VCaP (cell line): ENCODE data around the gene TMIGD1.

Experiments used
- H3K27ac ChIP-seq: fragments of 450-650 bp; 2 replicates; pipeline ENCODE4 v1.5.1; 2017
- TF ChIP-seq, protein P1 (sequence below): fragments of 450-650 bp; conservative IDR thresholded peaks from 2 replicates; pipeline ENCODE4 v1.5.1; 2017; ENCODE audit warnings: mild to moderate bottlenecking, moderate library complexity

TMIGD1 gene

DNA sequence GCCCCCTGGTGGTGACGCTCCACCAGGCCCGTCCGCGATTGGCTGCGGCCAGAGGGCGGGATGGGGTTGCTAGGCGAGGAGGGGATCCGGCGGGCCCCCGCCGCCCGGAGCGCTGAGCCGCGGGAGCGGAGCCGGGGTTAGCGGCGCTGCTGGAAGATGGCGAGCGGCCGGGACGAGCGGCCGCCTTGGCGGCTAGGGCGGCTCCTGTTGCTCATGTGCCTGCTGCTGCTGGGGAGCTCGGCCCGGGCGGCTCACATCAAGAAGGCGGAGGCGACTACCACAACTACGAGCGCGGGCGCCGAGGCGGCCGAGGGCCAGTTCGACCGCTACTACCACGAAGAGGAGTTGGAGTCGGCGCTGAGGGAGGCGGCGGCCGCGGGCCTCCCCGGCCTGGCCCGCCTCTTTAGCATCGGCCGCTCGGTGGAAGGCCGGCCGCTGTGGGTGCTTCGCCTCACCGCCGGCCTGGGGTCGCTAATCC lies 45.0 kb upstream of the TMIGD1 start, which contains the start of gene CPD:
Gene CPD, plus strand, starts transcription at position 103 of the 478 bp plus-strand sequence. Its CDS starts 54 bp downstream, at position 157.
- TF ChIP-seq, protein P1, sequence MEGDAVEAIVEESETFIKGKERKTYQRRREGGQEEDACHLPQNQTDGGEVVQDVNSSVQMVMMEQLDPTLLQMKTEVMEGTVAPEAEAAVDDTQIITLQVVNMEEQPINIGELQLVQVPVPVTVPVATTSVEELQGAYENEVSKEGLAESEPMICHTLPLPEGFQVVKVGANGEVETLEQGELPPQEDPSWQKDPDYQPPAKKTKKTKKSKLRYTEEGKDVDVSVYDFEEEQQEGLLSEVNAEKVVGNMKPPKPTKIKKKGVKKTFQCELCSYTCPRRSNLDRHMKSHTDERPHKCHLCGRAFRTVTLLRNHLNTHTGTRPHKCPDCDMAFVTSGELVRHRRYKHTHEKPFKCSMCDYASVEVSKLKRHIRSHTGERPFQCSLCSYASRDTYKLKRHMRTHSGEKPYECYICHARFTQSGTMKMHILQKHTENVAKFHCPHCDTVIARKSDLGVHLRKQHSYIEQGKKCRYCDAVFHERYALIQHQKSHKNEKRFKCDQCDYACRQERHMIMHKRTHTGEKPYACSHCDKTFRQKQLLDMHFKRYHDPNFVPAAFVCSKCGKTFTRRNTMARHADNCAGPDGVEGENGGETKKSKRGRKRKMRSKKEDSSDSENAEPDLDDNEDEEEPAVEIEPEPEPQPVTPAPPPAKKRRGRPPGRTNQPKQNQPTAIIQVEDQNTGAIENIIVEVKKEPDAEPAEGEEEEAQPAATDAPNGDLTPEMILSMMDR, result no peak
- H3K27ac ChIP-seq, result peak within 1 kb of the TSS; percentile 84

DNA sequence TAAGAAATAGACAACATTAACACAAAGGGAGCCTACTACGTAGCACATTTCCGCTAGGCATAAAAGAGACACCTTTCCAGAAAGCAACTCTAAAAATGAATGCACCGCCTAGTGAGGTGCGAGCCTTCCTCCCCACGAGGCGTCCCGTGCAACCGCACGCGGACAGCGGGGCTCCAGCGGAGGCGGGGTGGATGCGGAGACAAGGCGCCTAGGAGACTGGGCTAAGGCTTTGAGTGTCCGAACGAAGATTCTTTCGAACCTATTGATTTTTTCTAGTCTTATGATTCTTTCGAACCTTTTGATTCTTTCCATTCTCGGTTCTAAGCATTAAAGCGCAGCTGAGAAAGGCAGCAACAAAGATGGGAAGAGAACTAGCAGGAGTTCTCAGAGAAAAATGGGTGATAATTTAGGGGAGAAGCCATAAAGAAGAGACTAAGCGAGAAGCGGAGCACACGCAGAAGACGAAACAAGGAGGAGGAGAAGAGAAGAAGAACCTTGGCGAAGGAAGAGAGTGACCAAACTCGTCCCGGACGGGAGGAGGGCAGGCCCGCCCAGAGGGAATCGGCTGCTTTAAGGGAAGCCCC lies 44.5 kb upstream of the TMIGD1 start:
- peak overlapping the region; percentile 84 for H3K27ac ChIP-seq
- TF ChIP-seq, protein P1, result no peak

DNA sequence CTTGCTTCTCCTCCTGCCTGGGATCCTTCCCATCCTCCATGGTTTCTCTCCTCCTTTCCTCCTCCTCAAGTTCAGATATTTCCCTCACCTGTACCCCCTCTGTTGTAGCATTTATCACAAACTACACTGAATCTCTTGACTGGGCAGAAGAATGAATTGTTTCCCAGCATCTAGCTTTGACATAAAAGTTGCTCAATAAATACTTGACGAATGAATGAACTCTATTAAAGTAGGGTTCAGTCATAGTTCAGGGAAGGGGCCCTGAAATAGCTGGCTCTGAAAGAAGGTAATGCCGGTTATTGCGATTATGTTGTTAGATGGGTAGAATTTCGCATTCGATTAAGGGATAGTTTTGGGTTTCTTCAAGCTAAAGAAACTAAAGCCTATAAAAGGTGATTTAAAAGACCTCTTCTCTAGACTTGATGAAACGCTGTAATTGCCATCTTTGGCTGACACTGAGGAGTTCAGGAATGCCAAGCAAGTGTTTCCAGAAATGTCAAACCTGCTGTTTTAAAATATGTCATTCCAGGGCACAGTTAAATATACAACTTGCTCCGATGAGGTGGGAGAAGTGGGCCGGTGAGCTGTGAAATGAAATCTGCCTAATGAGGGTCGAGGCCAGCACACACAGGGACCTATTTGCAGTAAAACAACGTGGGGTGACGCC lies 43.9 kb upstream of the TMIGD1 start:
- TF ChIP-seq, protein P1, result no peak

DNA sequence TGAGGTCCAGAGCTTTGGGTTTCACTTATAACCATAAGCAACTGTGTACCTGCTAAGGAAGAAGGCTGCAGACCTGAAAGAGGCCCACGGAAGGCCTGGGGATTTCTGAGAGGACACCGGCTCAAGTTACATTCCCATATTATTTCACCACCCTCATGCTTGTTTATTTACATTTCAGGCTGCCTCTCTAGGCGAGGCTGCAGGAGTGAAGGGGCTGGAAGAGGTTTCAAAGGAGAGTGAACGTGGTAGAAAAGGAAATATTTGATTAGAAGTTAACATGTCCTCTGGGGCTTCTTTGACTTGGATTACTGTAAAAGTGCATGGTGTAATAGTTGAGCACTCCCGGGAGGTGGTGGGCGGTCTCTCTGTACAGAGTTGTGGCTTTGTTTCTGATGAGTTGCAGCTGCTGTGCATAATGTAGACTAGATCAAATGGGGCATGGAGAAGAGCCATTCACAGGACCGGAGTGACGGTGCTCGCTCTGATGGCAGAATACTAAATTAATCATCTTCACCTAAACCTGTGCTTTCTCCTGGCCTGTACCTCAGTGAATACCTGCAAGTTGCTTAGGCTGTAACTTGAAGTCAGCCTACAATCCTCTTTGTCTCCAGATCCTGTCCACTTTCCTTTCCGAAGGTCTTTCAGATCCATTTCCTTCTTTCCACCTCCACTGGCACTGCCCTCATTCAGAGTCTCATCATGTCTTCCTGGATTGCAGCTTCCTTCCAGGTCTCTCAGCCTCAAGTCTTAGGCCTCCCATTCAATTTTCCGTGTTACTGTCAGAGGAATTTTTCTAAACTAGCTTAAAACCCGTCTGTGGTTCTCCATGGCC lies 43.0 kb upstream of the TMIGD1 start:
- TF ChIP-seq, protein P1, result no peak

More for the DNA sequence above, 43.9 kb upstream of the TMIGD1 start:
- H3K27ac ChIP-seq, result peak overlapping the region; percentile 84

DNA sequence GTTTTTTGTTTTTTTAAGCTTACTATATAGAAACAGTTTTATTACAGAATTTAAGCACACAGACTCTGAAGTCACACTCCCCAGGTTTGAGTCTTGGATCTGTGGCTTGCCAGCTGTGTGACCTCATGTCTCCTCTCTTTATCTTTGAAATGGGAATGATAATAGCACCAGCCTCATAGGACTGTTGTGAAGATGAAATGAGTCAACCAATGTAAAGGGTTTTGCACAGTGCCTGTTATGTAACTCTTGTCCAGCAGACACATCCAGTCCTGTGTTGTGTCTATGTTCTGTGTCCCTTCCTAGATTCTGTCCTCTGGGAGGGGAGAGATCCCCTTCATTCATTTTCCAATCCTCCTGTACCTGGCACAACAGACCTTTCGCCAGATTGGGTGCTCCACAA lies 41.8 kb upstream of the TMIGD1 start:
- TF ChIP-seq, protein P1, result no peak
- peak overlapping the region; percentile 68 for H3K27ac ChIP-seq

More for the DNA sequence above, 43.0 kb upstream of the TMIGD1 start:
- peak overlapping the region; percentile 68 for H3K27ac ChIP-seq

DNA sequence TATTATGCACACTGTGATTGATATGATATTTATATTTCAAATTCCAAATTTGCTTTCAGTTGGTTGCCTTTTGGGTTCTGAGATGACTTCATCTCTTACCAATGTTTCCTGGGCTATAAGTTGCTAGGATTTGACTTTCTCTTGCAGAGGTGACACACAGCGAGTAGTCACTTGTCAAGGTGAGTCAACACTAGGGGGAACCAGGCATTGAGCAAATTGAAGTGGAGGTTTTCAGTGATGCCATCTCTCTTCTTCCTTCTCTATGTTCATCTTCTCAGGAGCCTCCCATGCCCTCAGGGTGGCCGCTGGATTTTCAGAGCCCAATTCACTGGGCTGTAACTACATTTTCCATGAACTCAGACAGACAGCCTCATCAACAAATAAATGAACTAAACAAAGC lies 38.9 kb upstream of the TMIGD1 start:
- no peak overlapping the region for H3K27ac ChIP-seq
- TF ChIP-seq, protein P1, result no peak

DNA sequence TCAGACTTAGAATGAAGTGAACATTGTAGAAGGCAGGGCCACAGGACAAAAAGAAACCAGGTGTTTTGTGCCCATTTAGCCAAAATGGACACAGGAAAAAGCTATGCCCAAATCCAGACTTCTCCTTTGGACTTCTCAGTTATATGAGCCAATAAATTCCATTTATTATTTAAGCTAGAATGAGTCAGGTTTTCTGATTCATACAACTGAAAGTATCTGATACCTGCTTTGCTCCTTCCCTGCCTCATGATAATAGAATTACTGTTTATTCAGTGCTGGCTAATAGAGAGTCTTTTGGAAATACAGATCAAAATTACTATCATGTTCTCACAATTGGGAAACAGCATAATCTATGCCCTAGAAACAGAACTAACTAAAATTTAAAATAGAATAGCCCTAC lies 36.1 kb upstream of the TMIGD1 start:
- TF ChIP-seq, protein P1, result no peak
- peak overlapping the region; percentile 77 for H3K27ac ChIP-seq
